Left cardiac atrium (tissue), 4 donors: Measurements from ENCODE around the gene SNAPC1. TPM values are rescaled to one million over a fixed set of nuclear protein-coding genes. Genes with fewer than 3 reads are reported as not detected.

Source experiments
- ATAC-seq, 2 donors: fragments of 200-7000 bp; cut with Tn5 transposase; one replicate each; pipeline ENCODE4 v1.9.1; 2020; ENCODE audit warnings: mild to moderate bottlenecking in 2 of 2, moderate library complexity in 2 of 2
- DNase-seq: peaks from one replicate; pipeline ENCODE4 v3.0.0-alpha.2; 2020
- intact Hi-C, 2 donors: fragments of 100-400 bp; cut with DNase I; formaldehyde crosslinking; loops; one replicate each; pipeline versions ENCODE4 v1.14.1 to v1.15.1; 2022 to 2023
- total RNA-seq, 2 donors: library from RNA; stranded (reverse); fragmentation: NEBNext Ultra II Directional; extraction: Animal tissue kit (Norgen Biotek cat#: 25700); gene quantifications; one replicate each; pipeline ENCODE4 v1.2.1, GENCODE V29; 2021
- donor health status: DM: no; HTN: yes; CAD: no.
- donor health status: DM: no; HTN: yes; CAD: no; lungs with severe emphysema.
- donor health status: DM: yes; HTN: yes; CAD: no.
- donor health status: Dilated cardiomyopathy.

The SNAPC1 gene
- total RNA-seq, 2 donors from 2014 or later = 6.8 to 9.6 TPM

GRCh38 chr14:61797309-61797708, 35.1 kb downstream of the SNAPC1 start:
- ATAC-seq = no peak
- DNase-seq = no peak
- intact Hi-C loops = no loop called here

GRCh38 chr14:61802010-61802568, 39.9 kb downstream of the SNAPC1 start:
- intact Hi-C loops = no loop called here
- no peak for DNase-seq
- ATAC-seq = no peak

GRCh38 chr14:61803755-61804154, 41.5 kb downstream of the SNAPC1 start:
- intact Hi-C loops = no loop called here
- ATAC-seq (no peak), DNase-seq (no peak)

- DNase-seq (no peak), ATAC-seq (no peak)
- intact Hi-C loops = no loop called here
Observed at GRCh38 chr14:61805451-61805850, 43.2 kb downstream of the SNAPC1 start.

GRCh38 chr14:61811882-61812346, 49.7 kb downstream of the SNAPC1 start:
- DNase-seq = no peak
- no peak for ATAC-seq
- intact Hi-C loops = no loop called here

- peak; percentile 51 to 57 for ATAC-seq
- intact Hi-C loops = no loop called here
- peak; percentile 25 for DNase-seq
Observed at GRCh38 chr14:61812347-61813095, 50.3 kb downstream of the SNAPC1 start, which contains the start of gene SYT16. Gene SYT16 (plus strand): TSS chr14:61812703.

- ATAC-seq (no peak), DNase-seq (no peak)
Observed at GRCh38 chr14:61813096-61813606, 50.9 kb downstream of the SNAPC1 start.

GRCh38 chr14:61822458-61822857, 60.2 kb downstream of the SNAPC1 start:
- intact Hi-C loops = no loop called here
- DNase-seq = no peak

More at GRCh38 chr14:61813096-61813606, 50.9 kb downstream of the SNAPC1 start:
- intact Hi-C loops = no loop called here

GRCh38 chr14:61832783-61833182, 70.6 kb downstream of the SNAPC1 start:
- DNase-seq (no peak), ATAC-seq (no peak)
- intact Hi-C loops = loop anchor here in 1 of 2 donors (10.0 kb wide), 1 partner anchor 538 kb away; no protein-coding TSS in a partner anchor

More at GRCh38 chr14:61822458-61822857, 60.2 kb downstream of the SNAPC1 start:
- no peak for ATAC-seq

- DNase-seq (no peak), ATAC-seq (no peak)
- intact Hi-C loops = loop anchor here (2.0 to 10.0 kb wide), 2 partner anchors 375 to 541 kb away; no protein-coding TSS in a partner anchor
Observed at GRCh38 chr14:61836184-61836583, 74.0 kb downstream of the SNAPC1 start.

- intact Hi-C loops = loop anchor here (2.0 to 10.0 kb wide), 2 partner anchors 376 to 542 kb away; no protein-coding TSS in a partner anchor
- no peak for ATAC-seq
- no peak for DNase-seq
Observed at GRCh38 chr14:61836807-61837206, 74.6 kb downstream of the SNAPC1 start.

- ATAC-seq (peak; percentile 93 to 95), DNase-seq (peak; percentile 80)
- intact Hi-C loops = loop anchor here (2.0 to 10.0 kb wide), 3 partner anchors 377 to 543 kb away; no protein-coding TSS in a partner anchor
Observed at GRCh38 chr14:61837336-61838229, 75.4 kb downstream of the SNAPC1 start.

GRCh38 chr14:61838661-61839245, 76.5 kb downstream of the SNAPC1 start:
- ATAC-seq = no peak
- intact Hi-C loops = loop anchor here (2.0 to 10.0 kb wide), 2 partner anchors 542 to 544 kb away; no protein-coding TSS in a partner anchor

GRCh38 chr14:61839507-61839906, 77.3 kb downstream of the SNAPC1 start:
- ATAC-seq (peak; percentile 55 to 60), DNase-seq (no peak)
- intact Hi-C loops = loop anchor here (2.0 to 10.0 kb wide), 2 partner anchors 543 to 545 kb away; no protein-coding TSS in a partner anchor

More at GRCh38 chr14:61838661-61839245, 76.5 kb downstream of the SNAPC1 start:
- DNase-seq = no peak

GRCh38 chr14:61841145-61841544, 78.9 kb downstream of the SNAPC1 start:
- no peak for DNase-seq
- intact Hi-C loops = loop anchor here in 1 of 2 donors (2.0 kb wide), 1 partner anchor 380 kb away; no protein-coding TSS in a partner anchor
- no peak for ATAC-seq
